K562 (cell line): ENCODE results near the gene MYRIP. TPM values are rescaled to one million over a fixed set of nuclear protein-coding genes. Genes with fewer than 3 reads are reported as not detected.

Experiments
- ATAC-seq: fragments of 200-7000 bp; cut with Tn5 transposase; 3 replicates; pipeline ENCODE4 v1.9.1; 2020; ENCODE audit warnings: moderate library complexity
- BruUV-seq: library from RNA; stranded (reverse); fragments of 400-500 nt; replicated peaks from 2 replicates; lab custom pipeline; 2021; lab: Mats Ljungman, UMichigan
- CTCF ChIA-PET: fragments of 300-600 bp; formaldehyde crosslinking; extraction: SDS; loops from one replicate; lab custom pipeline; 2021; ENCODE audit warnings: low intra/inter-chr PET ratio; lab: Yijun Ruan, JAX
- POLR2A ChIA-PET: fragments of 300-600, 350-650 bp; sonication (Branson Sonifier 250); formaldehyde crosslinking; extraction: SDS; loops from one replicate; lab custom pipeline; 2021; ENCODE audit warnings: antibody characterized with exemption, inconsistent platforms; lab: Yijun Ruan, JAX
- DNase-seq, 4 experiments: peaks; one replicate each; pipeline versions ENCODE4 v3.0.0 to v3.0.0-alpha.2; 2011 to 2018; ENCODE audit warnings: low spot score in 3 of 4, mixed read lengths in 3 of 4; ENCODE audit errors: extremely low read depth in 1 of 4
- FAIRE-seq: peaks from 2 replicates; lab custom pipeline; 2011; peaks lifted over from hg19 to GRCh38; lab: Jason Lieb, UNC
- H2AFZ ChIP-seq: 2 replicates; pipeline ENCODE4 v1.6.0; 2011; ENCODE audit warnings: low read depth, low read length, control low read depth, inconsistent platforms
- H3K27ac ChIP-seq: fragments of 200-600 bp; 3 replicates; pipeline ENCODE4 v1.8.0; 2011; ENCODE audit warnings: low read depth, mild to moderate bottlenecking, control low read depth, inconsistent platforms, low read length, moderate library complexity, mixed read lengths; ENCODE audit errors: extremely low read depth
- H3K27me3 ChIP-seq, 2 experiments: fragments of 300-600 bp in 1 of 2; 2 replicates in 1 of 2; 3 replicates in 1 of 2; pipeline versions ENCODE4 v1.6.0 to v1.8.0; 2011; ENCODE audit warnings: inconsistent platforms in 2 of 2, low read length in 2 of 2, mild to moderate bottlenecking in 1 of 2, mixed read lengths in 1 of 2, moderate library complexity in 1 of 2; ENCODE audit not compliant: control insufficient read depth in 2 of 2, insufficient read depth in 2 of 2
- H3K36me3 ChIP-seq: fragments of 300-600 bp; 3 replicates; pipeline ENCODE4 v1.8.0; 2011; ENCODE audit warnings: mild to moderate bottlenecking, low read length, inconsistent platforms; ENCODE audit not compliant: control insufficient read depth, insufficient read depth
- H3K4me1 ChIP-seq, 2 experiments: fragments of 200-600 bp in 1 of 2; replicated peaks in 1 of 2; 2 replicates in 1 of 2; 3 replicates in 1 of 2; pipeline versions ENCODE4 v1.5.1 to v1.8.0; 2011; ENCODE audit warnings: inconsistent platforms in 2 of 2, low read length in 2 of 2, mild to moderate bottlenecking in 1 of 2, mixed read lengths in 1 of 2, moderate library complexity in 1 of 2; ENCODE audit not compliant: control insufficient read depth in 2 of 2, insufficient read depth in 2 of 2
- H3K4me2 ChIP-seq: 2 replicates; pipeline ENCODE4 v1.6.1; 2011; ENCODE audit warnings: low read length, control low read depth, inconsistent platforms, mixed read lengths; ENCODE audit not compliant: insufficient read depth
- H3K4me3 ChIP-seq: fragments of 200-600 bp; sonication (generic), shearing (Covaris generic); 2 replicates; pipeline ENCODE4 v1.5.1; 2016; ENCODE audit warnings: control low read depth, inconsistent platforms
- H3K79me2 ChIP-seq: fragments of 200-600 bp; 3 replicates; pipeline ENCODE4 v1.8.0; 2011; ENCODE audit warnings: low read length, inconsistent platforms; ENCODE audit not compliant: control insufficient read depth, insufficient read depth
- H3K9ac ChIP-seq, 2 experiments: 2 replicates each; pipeline versions ENCODE4 v1.6.0 to v1.6.1; 2011; ENCODE audit warnings: low read depth in 2 of 2, low read length in 2 of 2, control low read depth in 1 of 2, inconsistent platforms in 1 of 2, mild to moderate bottlenecking in 1 of 2, mixed read lengths in 1 of 2; ENCODE audit not compliant: insufficient read depth in 1 of 2
- H3K9me1 ChIP-seq: one replicate; pipeline ENCODE4 v1.6.0; 2011; ENCODE audit warnings: inconsistent platforms, mild to moderate bottlenecking, low read length, moderate library complexity; ENCODE audit not compliant: control insufficient read depth, insufficient read depth
- H3K9me3 ChIP-seq: replicated peaks from 2 replicates; pipeline ENCODE4 v1.5.1; 2011; ENCODE audit warnings: low read depth, low read length, inconsistent platforms; ENCODE audit not compliant: control insufficient read depth, insufficient read depth
- H4K20me1 ChIP-seq: replicated peaks from 2 replicates; pipeline ENCODE4 v1.6.1; 2011; ENCODE audit warnings: low read length, inconsistent platforms, mixed read lengths; ENCODE audit not compliant: control insufficient read depth, insufficient read depth
- BCL6 ChIP-seq: fragments of 250-450 bp; sonication (Bioruptor Pico); IDR thresholded peaks from 2 replicates; pipeline ENCODE4 v1.4.0; 2020
- CTCF ChIP-seq, 3 experiments: IDR thresholded peaks in 2 of 3; conservative IDR thresholded peaks in 1 of 3; 2 replicates each; pipeline ENCODE4 v1.5.1; 2011 to 2012; ENCODE audit warnings: low read length in 3 of 3, mild to moderate bottlenecking in 3 of 3, control low read depth in 2 of 3, improper control_type of control experiment in 1 of 3, inconsistent platforms in 1 of 3, low read depth in 1 of 3, mixed read lengths in 1 of 3, moderate library complexity in 1 of 3; ENCODE audit not compliant: insufficient read depth in 2 of 3
- CTCFL ChIP-seq: IDR thresholded peaks from 2 replicates; pipeline ENCODE4 v1.6.1; 2011; ENCODE audit warnings: borderline replicate concordance, low read depth, mild to moderate bottlenecking, moderate library complexity, low read length; ENCODE audit not compliant: insufficient read depth, poor library complexity, severe bottlenecking
- GTF3C2 ChIP-seq: IDR thresholded peaks from 3 replicates; pipeline ENCODE4 v1.6.1; 2011; ENCODE audit warnings: borderline replicate concordance, mild to moderate bottlenecking, moderate library complexity; ENCODE audit not compliant: insufficient read length; ENCODE audit errors: extremely low read depth
- HDAC1 ChIP-seq, 2 experiments: fragments of 450-650 bp; IDR thresholded peaks; 2 replicates each; pipeline ENCODE4 v1.6.1; 2016 to 2017; ENCODE audit warnings: inconsistent platforms in 1 of 2, mild to moderate bottlenecking in 1 of 2, moderate library complexity in 1 of 2
- KLF10 ChIP-seq: fragments of 250-450 bp; sonication (Bioruptor Pico); IDR thresholded peaks from 2 replicates; pipeline ENCODE4 v1.6.1; 2021; ENCODE audit warnings: matching md5 sums
- MAX ChIP-seq: sonication (generic); formaldehyde crosslinking; IDR thresholded peaks from 2 replicates; pipeline ENCODE4 v1.9.0; 2022; ENCODE audit warnings: mild to moderate bottlenecking, missing genetic modification reagents
- TCF3 ChIP-seq: sonication (generic); formaldehyde crosslinking; IDR thresholded peaks from 2 replicates; pipeline ENCODE4 v1.4.0; 2020; ENCODE audit warnings: mild to moderate bottlenecking, missing genetic modification reagents
- THAP12 ChIP-seq: fragments of 250-450 bp; sonication (Bioruptor Pico); IDR thresholded peaks from 2 replicates; pipeline ENCODE4 v1.9.0; 2021; ENCODE audit warnings: mild to moderate bottlenecking, inconsistent platforms
- USF2 ChIP-seq: sonication (generic); formaldehyde crosslinking; IDR thresholded peaks from 2 replicates; pipeline ENCODE4 v1.5.0; 2020; ENCODE audit warnings: missing genetic modification reagents
- ZNF717 ChIP-seq: fragments of 250-450 bp; sonication (Bioruptor Pico); IDR thresholded peaks from 2 replicates; pipeline ENCODE4 v1.5.0; 2021
- ZSCAN29 ChIP-seq: fragments of 450-650 bp; IDR thresholded peaks from 2 replicates; pipeline ENCODE4 v1.6.1; 2017
- WGBS: fragments of 100-300 bp; shearing (Covaris generic); methylation state at CpG from one replicate; pipeline ENCODE4 v1.1.6; 2016; ENCODE audit warnings: low coverage, mixed read lengths; ENCODE audit not compliant: insufficient coverage; ENCODE audit errors: missing lambda C conversion rate; 5-methylcytosine and 5-hydroxymethylcytosine counted together
- in situ Hi-C: fragments of 300-500 bp; cut with MboI; formaldehyde crosslinking; loops from 4 replicates; pipeline ENCODE4 v1.15.0; 2018; ENCODE audit warnings: inconsistent platforms, mixed read lengths
- intact Hi-C: fragments of 100-400 bp; cut with micrococcal nuclease; formaldehyde crosslinking; loops from 2 replicates; pipeline ENCODE4 v1.14.2; 2022
- polyA plus RNA-seq, 8 experiments: library from polyadenylated mRNA; depleted of rRNA in 4 of 8; stranded (reverse) in 5 of 8; unstranded in 3 of 8; fragments of >200 nt; fragmentation: Nextera tagmentation in 2 of 8; fragmentation: Illumina TruSeq in 1 of 8; extraction: Ambion mirVana in 2 of 8; extraction: Trizol in 1 of 8; gene quantifications; 2 replicates each; pipeline versions ENCODE4 v1.2.1 to v1.2.3, GENCODE V29; 2011 to 2014; ENCODE audit warnings: inconsistent platforms in 1 of 8, missing spikeins in 1 of 8
- total RNA-seq, 7 experiments: library from RNA; depleted of rRNA in 6 of 7; stranded (reverse); fragments of >200 nt in 6 of 7; fragmentation: Illumina TruSeq in 2 of 7; extraction: Trizol in 2 of 7; gene quantifications; 2 replicates each; pipeline versions ENCODE4 v1.2.1 to v1.2.3, GENCODE V29; 2011 to 2021; ENCODE audit warnings: low replicate concordance in 1 of 7

Gene MYRIP
- total and polyA plus RNA-seq, 9 of the 15 experiments (the other 6 are each of a cell fraction or from before 2014, with no cell fraction given): 0.03 to 0.12 TPM; not detected in 7

GRCh38 chr3:40099871-40100270 is 290.5 kb downstream of the MYRIP start:
- no peak for DNase-seq
- BruUV-seq: no TSS peak
- ChIA-PET POLR2A (no interaction called here), CTCF (no interaction called here)
- H3K9me3 ChIP-seq: no peaks in the 10 kb centered on the region
- H3K27ac ChIP-seq: no peak overlapping the region
- no peaks in the 10 kb centered on the region for H3K9me1 ChIP-seq
- intact Hi-C loops (no loop called here), in situ Hi-C loops (no loop called here)
- no peak for ATAC-seq
- H3K4me2 ChIP-seq: no peak overlapping the region
- FAIRE-seq: no peak
- no peaks in the 10 kb centered on the region for H4K20me1 ChIP-seq
- no peaks in the 10 kb centered on the region for H3K4me1 ChIP-seq
- under 1% methylated on average over 7 of the region's 7 CpGs for WGBS
- H3K4me3 ChIP-seq: no peak overlapping the region
- H3K79me2 ChIP-seq: no peaks in the 10 kb centered on the region
- H3K27me3 ChIP-seq: peaks cover 0 to 4% of the 10 kb centered on the region in 2 experiments; a peak in 1 of 5 replicates
- no peaks in the 10 kb centered on the region for H3K36me3 ChIP-seq
- H3K9ac ChIP-seq: no peak overlapping the region
- no peak overlapping the region for H2AFZ ChIP-seq
- TF ChIP-seq HDAC1 (IDR thresholded peaks at IDR 0.05): no peak
- TF ChIP-seq MAX (CRISPR knock-in tag): no peak
- no peak for TF ChIP-seq TCF3 (CRISPR knock-in tag)
- no peak for TF ChIP-seq USF2 (CRISPR knock-in tag)
- TF ChIP-seq CTCF (IDR thresholded peaks at IDR 0.05 in 2 of 3, conservative IDR thresholded peaks at IDR 0.05 in 1 of 3; ENCODE audit: insufficient read depth in 2 of 3, low read depth in 1 of 3, low read length in 3 of 3): no peak
- TF ChIP-seq ZSCAN29: no peak
- TF ChIP-seq KLF10 (CRISPR knock-in tag): no peak
- no peak for TF ChIP-seq ZNF717 (CRISPR knock-in tag)
- no peak for TF ChIP-seq BCL6 (CRISPR knock-in tag)
- no peak for TF ChIP-seq THAP12 (CRISPR knock-in tag)
- TF ChIP-seq GTF3C2: no peak
- no peak for TF ChIP-seq CTCFL
